WTC11 (cell line): Measurements from ENCODE around the gene HUS1. TPM values are rescaled to one million over a fixed set of nuclear protein-coding genes. Genes with fewer than 3 reads are reported as not detected.

Experiments
- ATAC-seq: fragments of 200-7000 bp; cut with Tn5 transposase; 2 replicates; pipeline ENCODE4 v1.10.0; 2021; ENCODE audit warnings: mild to moderate bottlenecking, moderate library complexity
- CTCF ChIA-PET: fragments of 300-600 bp; sonication (Branson Sonifier 250); formaldehyde crosslinking; loops from one replicate; lab custom pipeline; 2021; ENCODE audit warnings: antibody characterized with exemption; lab: Charles Lee
- POLR2A ChIA-PET: fragments of 350-600 bp; sonication (Branson Sonifier 250); formaldehyde crosslinking; loops from one replicate; lab custom pipeline; 2021; ENCODE audit warnings: antibody characterized with exemption; lab: Charles Lee
- DNase-seq: peaks from one replicate; pipeline ENCODE4 v3.0.0; 2021; ENCODE audit warnings: low spot score
- H3K27ac Mint-ChIP-seq: 2 replicates; pipeline ENCODE4 v1.8.0; 2021; ENCODE audit warnings: mixed read lengths
- H3K27me3 Mint-ChIP-seq: 2 replicates; pipeline ENCODE4 v1.8.0; 2021; ENCODE audit warnings: low read depth, mild to moderate bottlenecking, moderate library complexity, mixed read lengths
- H3K36me3 Mint-ChIP-seq: 2 replicates; pipeline ENCODE4 v1.8.0; 2021; ENCODE audit warnings: mixed read lengths
- H3K4me1 Mint-ChIP-seq: 2 replicates; pipeline ENCODE4 v1.8.0; 2022; ENCODE audit warnings: mixed read lengths
- H3K4me3 Mint-ChIP-seq: 2 replicates; pipeline ENCODE4 v1.8.0; 2021; ENCODE audit warnings: mild to moderate bottlenecking, moderate library complexity, mixed read lengths
- H3K9me3 Mint-ChIP-seq: 2 replicates; pipeline ENCODE4 v1.8.0; 2021; ENCODE audit warnings: mixed read lengths
- AR ChIP-seq: fragments of 250-450 bp; sonication (Bioruptor Pico); IDR thresholded peaks from 2 replicates; pipeline ENCODE4 v1.9.0; 2021; ENCODE audit warnings: mild to moderate bottlenecking
- CDX4 ChIP-seq: fragments of 250-450 bp; sonication (Bioruptor Pico); IDR thresholded peaks from 2 replicates; pipeline ENCODE4 v1.9.0; 2021; ENCODE audit warnings: moderate library complexity, mild to moderate bottlenecking, inconsistent platforms, borderline replicate concordance
- CTCF ChIP-seq: fragments of 200-600 bp; IDR thresholded peaks from 2 replicates; pipeline ENCODE4 v1.8.0; 2022; ENCODE audit warnings: antibody characterized with exemption
- E2F5 ChIP-seq: sonication (generic); formaldehyde crosslinking; IDR thresholded peaks from 2 replicates; pipeline ENCODE4 v1.8.1; 2022; ENCODE audit warnings: mild to moderate bottlenecking, moderate library complexity, missing genetic modification reagents
- EMX1 ChIP-seq: fragments of 250-450 bp; sonication (Bioruptor Pico); IDR thresholded peaks from 2 replicates; pipeline ENCODE4 v1.8.0; 2021; ENCODE audit warnings: mild to moderate bottlenecking
- ERG ChIP-seq: fragments of 250-450 bp; sonication (Bioruptor Pico); IDR thresholded peaks from 2 replicates; pipeline ENCODE4 v1.8.0; 2021; ENCODE audit warnings: mild to moderate bottlenecking
- ETV6 ChIP-seq: sonication (generic); formaldehyde crosslinking; IDR thresholded peaks from 2 replicates; pipeline ENCODE4 v1.8.1; 2022; ENCODE audit warnings: mild to moderate bottlenecking, missing genetic modification reagents
- FOXK1 ChIP-seq: sonication (generic); formaldehyde crosslinking; IDR thresholded peaks from 2 replicates; pipeline ENCODE4 v1.8.0; 2022; ENCODE audit warnings: mild to moderate bottlenecking, moderate library complexity, missing genetic modification reagents
- GRHL2 ChIP-seq: fragments of 250-450 bp; sonication (Bioruptor Pico); IDR thresholded peaks from 2 replicates; pipeline ENCODE4 v1.8.0; 2022; ENCODE audit warnings: mild to moderate bottlenecking, moderate library complexity; ENCODE audit not compliant: insufficient replicate concordance, severe bottlenecking
- HMGXB4 ChIP-seq: sonication (generic); formaldehyde crosslinking; IDR thresholded peaks from 2 replicates; pipeline ENCODE4 v1.8.1; 2023; ENCODE audit warnings: mild to moderate bottlenecking, moderate library complexity, missing genetic modification reagents
- NFE2L1 ChIP-seq: sonication (generic); formaldehyde crosslinking; IDR thresholded peaks from 2 replicates; pipeline ENCODE4 v1.8.1; 2023; ENCODE audit warnings: missing genetic modification reagents
- NR1H2 ChIP-seq: sonication (generic); formaldehyde crosslinking; IDR thresholded peaks from 2 replicates; pipeline ENCODE4 v1.9.0; 2021; ENCODE audit warnings: mild to moderate bottlenecking, moderate library complexity, missing genetic modification reagents
- NR2C2 ChIP-seq: sonication (generic); formaldehyde crosslinking; IDR thresholded peaks from 2 replicates; pipeline ENCODE4 v1.8.0; 2022; ENCODE audit warnings: mild to moderate bottlenecking, missing genetic modification reagents
- OVOL2 ChIP-seq: fragments of 250-450 bp; sonication (Bioruptor Pico); IDR thresholded peaks from 2 replicates; pipeline ENCODE4 v1.9.0; 2021; ENCODE audit warnings: mild to moderate bottlenecking, borderline replicate concordance
- PREB ChIP-seq: sonication (generic); formaldehyde crosslinking; IDR thresholded peaks from 2 replicates; pipeline ENCODE4 v1.8.1; 2022; ENCODE audit warnings: mild to moderate bottlenecking, missing genetic modification reagents, moderate library complexity, borderline replicate concordance
- RORB ChIP-seq: fragments of 250-450 bp; sonication (Bioruptor Pico); IDR thresholded peaks from 2 replicates; pipeline ENCODE4 v1.9.0; 2021; ENCODE audit warnings: mild to moderate bottlenecking
- SMAD3 ChIP-seq: sonication (generic); formaldehyde crosslinking; IDR thresholded peaks from 2 replicates; pipeline ENCODE4 v1.8.0; 2022; ENCODE audit warnings: missing genetic modification reagents, mild to moderate bottlenecking, borderline replicate concordance
- SOX15 ChIP-seq: fragments of 250-450 bp; sonication (Bioruptor Pico); IDR thresholded peaks from 2 replicates; pipeline ENCODE4 v1.9.0; 2021; ENCODE audit warnings: mild to moderate bottlenecking
- USF2 ChIP-seq: sonication (generic); formaldehyde crosslinking; IDR thresholded peaks from 2 replicates; pipeline ENCODE4 v1.8.1; 2023; ENCODE audit warnings: mild to moderate bottlenecking, missing genetic modification reagents, moderate library complexity
- ZNF138 ChIP-seq: sonication (generic); formaldehyde crosslinking; conservative IDR thresholded peaks from 2 replicates; pipeline ENCODE4 v1.8.1; 2022; ENCODE audit warnings: mild to moderate bottlenecking, moderate library complexity, missing genetic modification reagents
- ZNF219 ChIP-seq: sonication (generic); formaldehyde crosslinking; IDR thresholded peaks from 2 replicates; pipeline ENCODE4 v1.8.0; 2023; ENCODE audit warnings: missing genetic modification reagents, mild to moderate bottlenecking, borderline replicate concordance
- ZNF396 ChIP-seq: fragments of 250-450 bp; sonication (Bioruptor Pico); IDR thresholded peaks from 2 replicates; pipeline ENCODE4 v1.8.0; 2021; ENCODE audit warnings: mild to moderate bottlenecking, moderate library complexity, borderline replicate concordance
- total RNA-seq: library from RNA; stranded (reverse); gene quantifications from 3 replicates; pipeline ENCODE4 v1.2.3, GENCODE V29; 2021

Gene HUS1
- total RNA-seq, 1 experiment from 2014 or later: 33.4 TPM

- H3K27ac Mint-ChIP-seq: no peak overlapping the region
- H3K4me1 Mint-ChIP-seq: peaks cover 8% of the 10 kb centered on the region
- peaks cover 4% of the 10 kb centered on the region; the same call in 1 of the 2 replicates for H3K27me3 Mint-ChIP-seq
- no peak overlapping the region for H3K4me3 Mint-ChIP-seq
- ChIA-PET POLR2A (no interaction called here), CTCF (no interaction called here)
- no peak for TF ChIP-seq ZNF219 (CRISPR knock-in tag)
- no peak for TF ChIP-seq ZNF138 (CRISPR knock-in tag)
- no peak for TF ChIP-seq NR1H2 (CRISPR knock-in tag)
- no peak for TF ChIP-seq ERG (CRISPR knock-in tag)
- no peak for TF ChIP-seq CDX4 (CRISPR knock-in tag)
- TF ChIP-seq RORB (CRISPR knock-in tag): no peak
- TF ChIP-seq OVOL2 (CRISPR knock-in tag): no peak
- DNase-seq: no peak
- ATAC-seq: no peak
- H3K9me3 Mint-ChIP-seq: peaks cover 6% of the 10 kb centered on the region; the same call in 1 of the 2 replicates
- no peaks in the 10 kb centered on the region for H3K36me3 Mint-ChIP-seq
Measured at GRCh38 chr7:48011951-48012350, 32.5 kb upstream of the HUS1 start.

- no peaks in the 10 kb centered on the region for H3K36me3 Mint-ChIP-seq
- no peak for TF ChIP-seq USF2
- no peak for TF ChIP-seq NR2C2 (CRISPR knock-in tag)
- TF ChIP-seq ETV6 (CRISPR knock-in tag): no peak
- no peak for TF ChIP-seq ZNF396 (CRISPR knock-in tag)
- TF ChIP-seq FOXK1: no peak
- no peak for TF ChIP-seq EMX1 (CRISPR knock-in tag)
- peaks cover 6% of the 10 kb centered on the region; the same call in 1 of the 2 replicates for H3K9me3 Mint-ChIP-seq
- H3K4me1 Mint-ChIP-seq: peaks cover 7% of the 10 kb centered on the region
- H3K27me3 Mint-ChIP-seq: peaks cover 4% of the 10 kb centered on the region; the same call in 1 of the 2 replicates
- ChIA-PET CTCF (no interaction called here), POLR2A (no interaction called here)
- no peak overlapping the region for H3K4me3 Mint-ChIP-seq
- ATAC-seq: no peak
- no peak for DNase-seq
- no peak overlapping the region for H3K27ac Mint-ChIP-seq
Measured at GRCh38 chr7:48011323-48011722, 31.9 kb upstream of the HUS1 start.

- Mint-ChIP-seq H3K4me1 (peaks cover 9% of the 10 kb centered on the region), H3K4me3 (no peak overlapping the region), H3K27me3 (peaks cover 4% of the 10 kb centered on the region; the same call in 1 of the 2 replicates), H3K27ac (no peak overlapping the region), H3K36me3 (no peaks in the 10 kb centered on the region), H3K9me3 (peaks cover 6% of the 10 kb centered on the region; the same call in 1 of the 2 replicates)
- ATAC-seq (no peak), DNase-seq (no peak)
- ChIA-PET CTCF (interaction anchor here (0.6 to 1.3 kb wide), 4 partner anchors 18 to 100 kb away, joined by 3 to 6 read pairs (median 4); partner anchors contain the start of gene UPP1), POLR2A (no interaction called here)
- no peak for TF ChIP-seq SOX15
- no peak for TF ChIP-seq SMAD3 (CRISPR knock-in tag)
- TF ChIP-seq AR (CRISPR knock-in tag): no peak
- TF ChIP-seq HMGXB4 (CRISPR knock-in tag): no peak
- no peak for TF ChIP-seq NFE2L1 (CRISPR knock-in tag)
- no peak for TF ChIP-seq E2F5
- TF ChIP-seq CTCF: no peak
- TF ChIP-seq GRHL2: no peak
- no peak for TF ChIP-seq PREB (CRISPR knock-in tag)
Measured at GRCh38 chr7:48009954-48010353, 30.5 kb upstream of the HUS1 start.
